Liver (tissue), 9 donors: ENCODE results near the gene CXCL1. TPM values are rescaled to one million over a fixed set of nuclear protein-coding genes. Genes with fewer than 3 reads are reported as not detected.

Source experiments
- DNase-seq: peaks from one replicate; pipeline ENCODE4 v3.0.0-alpha.2; 2017; ENCODE audit warnings: low spot score
- H3K27ac ChIP-seq, 2 donors: one replicate each; pipeline ENCODE4 v1.7.0; 2013; ENCODE audit warnings: inconsistent platforms in 2 of 2, low read length in 2 of 2, control low read depth in 1 of 2, low read depth in 1 of 2, mild to moderate bottlenecking in 1 of 2
- H3K27me3 ChIP-seq, 4 donors: one replicate each; pipeline versions ENCODE4 v1.6.1 to v1.7.0; 2013; ENCODE audit warnings: low read length in 3 of 4, inconsistent platforms in 1 of 4, mild to moderate bottlenecking in 1 of 4, moderate library complexity in 1 of 4; ENCODE audit not compliant: control insufficient read depth in 4 of 4, insufficient read depth in 4 of 4
- H3K36me3 ChIP-seq, 4 donors: one replicate each; pipeline versions ENCODE4 v1.6.1 to v1.7.0; 2013; ENCODE audit warnings: low read length in 3 of 4, mild to moderate bottlenecking in 3 of 4, low read depth in 1 of 4, moderate library complexity in 1 of 4; ENCODE audit not compliant: control insufficient read depth in 4 of 4, insufficient read depth in 3 of 4
- H3K4me1 ChIP-seq, 4 donors: one replicate each; pipeline versions ENCODE4 v1.6.1 to v1.7.0; 2013; ENCODE audit warnings: low read length in 3 of 4, mild to moderate bottlenecking in 3 of 4, moderate library complexity in 1 of 4; ENCODE audit not compliant: control insufficient read depth in 4 of 4, insufficient read depth in 4 of 4
- H3K4me3 ChIP-seq, 3 donors: one replicate each; pipeline versions ENCODE4 v1.6.1 to v1.7.0; 2013; ENCODE audit warnings: low read length in 3 of 3, control low read depth in 1 of 3, low read depth in 1 of 3, mild to moderate bottlenecking in 1 of 3
- H3K9ac ChIP-seq, 2 donors: one replicate each; pipeline ENCODE4 v1.7.0; 2013; ENCODE audit warnings: low read length in 2 of 2, mild to moderate bottlenecking in 2 of 2, moderate library complexity in 2 of 2, control low read depth in 1 of 2, low read depth in 1 of 2
- H3K9me3 ChIP-seq, 4 donors: one replicate each; pipeline versions ENCODE4 v1.6.1 to v1.7.0; 2013; ENCODE audit warnings: low read length in 3 of 4; ENCODE audit not compliant: control insufficient read depth in 4 of 4
- EGR1 ChIP-seq, 2 donors: IDR thresholded peaks; 2 replicates each; pipeline ENCODE4 v1.6.1; 2016 to 2018; ENCODE audit warnings: antibody characterized with exemption in 2 of 2, low read depth in 2 of 2
- FOXA1 ChIP-seq: IDR thresholded peaks from 2 replicates; pipeline ENCODE4 v1.6.1; 2016; ENCODE audit warnings: antibody characterized with exemption
- FOXA2 ChIP-seq: IDR thresholded peaks from 2 replicates; pipeline ENCODE4 v1.6.1; 2016; ENCODE audit warnings: antibody characterized with exemption
- GABPA ChIP-seq, 2 donors: IDR thresholded peaks in 1 of 2; conservative IDR thresholded peaks in 1 of 2; 2 replicates each; pipeline ENCODE4 v1.6.1; 2016; ENCODE audit warnings: antibody characterized with exemption in 2 of 2, mild to moderate bottlenecking in 1 of 2, moderate library complexity in 1 of 2
- HNF4A ChIP-seq, 2 donors: conservative IDR thresholded peaks; 2 replicates each; pipeline ENCODE4 v1.6.1; 2016; ENCODE audit warnings: antibody characterized with exemption in 2 of 2, mild to moderate bottlenecking in 2 of 2
- HNF4G ChIP-seq: IDR thresholded peaks from 2 replicates; pipeline ENCODE4 v1.6.1; 2016; ENCODE audit warnings: antibody characterized with exemption
- JUND ChIP-seq, 2 donors: IDR thresholded peaks; 2 replicates each; pipeline ENCODE4 v1.6.1; 2016; ENCODE audit warnings: antibody characterized with exemption in 2 of 2
- RAD21 ChIP-seq, 2 donors: IDR thresholded peaks; 2 replicates each; pipeline ENCODE4 v1.6.1; 2016; ENCODE audit warnings: antibody characterized with exemption in 2 of 2, mild to moderate bottlenecking in 2 of 2
- TAF1 ChIP-seq: conservative IDR thresholded peaks from 2 replicates; pipeline ENCODE4 v1.6.1; 2016; ENCODE audit warnings: antibody characterized with exemption, mild to moderate bottlenecking
- YY1 ChIP-seq: IDR thresholded peaks from 2 replicates; pipeline ENCODE4 v1.6.1; 2016; ENCODE audit warnings: antibody characterized with exemption, mild to moderate bottlenecking
- WGBS: extraction: QIAGEN DNeasy Blood & Tissue Kit; methylation state at CpG from one replicate; pipeline ENCODE4 v1.1.7; 2013; 5-methylcytosine and 5-hydroxymethylcytosine counted together
- polyA plus RNA-seq, 2 donors: library from polyadenylated mRNA; stranded (reverse) in 1 of 2; unstranded in 1 of 2; fragments of 200-250 nt in 1 of 2; fragments of >200 nt in 1 of 2; fragmentation: Nextera tagmentation in 1 of 2; extraction: Ambion mirVana in 1 of 2; gene quantifications; one replicate each; pipeline versions ENCODE4 v1.2.1 to v1.2.3, GENCODE V29; 2013 to 2015
- total RNA-seq, 2 donors: library from RNA; depleted of rRNA; stranded (reverse); fragments of >200 nt; gene quantifications; one replicate each; pipeline ENCODE4 v1.2.3, GENCODE V29; 2014
- TF ChIP-seq, protein P1 (sequence below): IDR thresholded peaks from 2 replicates; pipeline ENCODE4 v1.6.1; 2016; ENCODE audit warnings: antibody characterized with exemption, mild to moderate bottlenecking
- TF ChIP-seq, protein P2 (sequence below): IDR thresholded peaks from 2 replicates; pipeline ENCODE4 v1.6.1; 2016; ENCODE audit warnings: antibody characterized with exemption
- TF ChIP-seq, protein P3 (sequence below): fragments of 150-350 bp; IDR thresholded peaks from 2 replicates; pipeline ENCODE4 v1.5.1; 2017; ENCODE audit warnings: improper control_type of control experiment, low read depth, low read length; ENCODE audit not compliant: missing input control
- TF ChIP-seq, protein P4 (sequence below): IDR thresholded peaks from 2 replicates; pipeline ENCODE4 v1.6.1; 2016; ENCODE audit warnings: antibody characterized with exemption
- donor health status: healthy.
- donor health status: healthy.
- donor health status: healthy.
- donor health status: healthy.
- donor health status: healthy.

The CXCL1 gene
- total and polyA plus RNA-seq, 4 donors: 0.97 to 4.2 (median 2.8) TPM; not detected in 1

DNA sequence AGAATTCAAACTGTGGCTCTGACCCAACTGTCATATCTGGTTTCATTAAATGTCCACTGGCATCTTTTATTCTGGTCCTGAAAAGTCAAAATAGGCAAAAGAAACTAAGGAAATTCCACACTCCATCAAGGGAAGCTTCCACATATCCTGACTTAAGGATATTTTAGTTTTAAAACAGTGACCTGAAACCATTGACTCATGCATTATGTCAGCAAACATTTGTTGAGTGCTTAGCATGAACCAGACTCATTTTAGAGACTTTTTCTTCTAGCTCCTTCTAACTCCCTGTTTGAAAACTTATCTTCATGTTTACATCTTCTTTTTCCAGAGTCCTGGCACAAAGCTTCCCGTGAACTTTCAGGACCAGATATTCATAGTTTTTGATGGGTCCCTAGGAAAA lies 6.9 kb upstream of the CXCL1 start:
- Histone ChIP-seq H3K4me3 (no peak overlapping the region), H3K27ac (no peak overlapping the region), H3K9me3 (peaks cover 0 to 2% (median 0%) of the 10 kb centered on the region in 4 donors), H3K9ac (no peak overlapping the region), H3K4me1 (peaks cover 0 to 3% (median 0%) of the 10 kb centered on the region in 4 donors), H3K36me3 (no peaks in the 10 kb centered on the region), H3K27me3 (peaks cover 0 to 4% (median 0%) of the 10 kb centered on the region in 4 donors)
- DNase-seq: no peak
- TF ChIP-seq, protein P1, sequence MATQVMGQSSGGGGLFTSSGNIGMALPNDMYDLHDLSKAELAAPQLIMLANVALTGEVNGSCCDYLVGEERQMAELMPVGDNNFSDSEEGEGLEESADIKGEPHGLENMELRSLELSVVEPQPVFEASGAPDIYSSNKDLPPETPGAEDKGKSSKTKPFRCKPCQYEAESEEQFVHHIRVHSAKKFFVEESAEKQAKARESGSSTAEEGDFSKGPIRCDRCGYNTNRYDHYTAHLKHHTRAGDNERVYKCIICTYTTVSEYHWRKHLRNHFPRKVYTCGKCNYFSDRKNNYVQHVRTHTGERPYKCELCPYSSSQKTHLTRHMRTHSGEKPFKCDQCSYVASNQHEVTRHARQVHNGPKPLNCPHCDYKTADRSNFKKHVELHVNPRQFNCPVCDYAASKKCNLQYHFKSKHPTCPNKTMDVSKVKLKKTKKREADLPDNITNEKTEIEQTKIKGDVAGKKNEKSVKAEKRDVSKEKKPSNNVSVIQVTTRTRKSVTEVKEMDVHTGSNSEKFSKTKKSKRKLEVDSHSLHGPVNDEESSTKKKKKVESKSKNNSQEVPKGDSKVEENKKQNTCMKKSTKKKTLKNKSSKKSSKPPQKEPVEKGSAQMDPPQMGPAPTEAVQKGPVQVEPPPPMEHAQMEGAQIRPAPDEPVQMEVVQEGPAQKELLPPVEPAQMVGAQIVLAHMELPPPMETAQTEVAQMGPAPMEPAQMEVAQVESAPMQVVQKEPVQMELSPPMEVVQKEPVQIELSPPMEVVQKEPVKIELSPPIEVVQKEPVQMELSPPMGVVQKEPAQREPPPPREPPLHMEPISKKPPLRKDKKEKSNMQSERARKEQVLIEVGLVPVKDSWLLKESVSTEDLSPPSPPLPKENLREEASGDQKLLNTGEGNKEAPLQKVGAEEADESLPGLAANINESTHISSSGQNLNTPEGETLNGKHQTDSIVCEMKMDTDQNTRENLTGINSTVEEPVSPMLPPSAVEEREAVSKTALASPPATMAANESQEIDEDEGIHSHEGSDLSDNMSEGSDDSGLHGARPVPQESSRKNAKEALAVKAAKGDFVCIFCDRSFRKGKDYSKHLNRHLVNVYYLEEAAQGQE: no peak
- TF ChIP-seq JUND (IDR thresholded peaks at IDR 0.05) (no peak), EGR1 (IDR thresholded peaks at IDR 0.05; ENCODE audit: low read depth in 2 of 2) (no peak), FOXA2 (no peak), YY1 (no peak), HNF4A (conservative IDR thresholded peaks at IDR 0.05) (no peak), HNF4G (no peak)
- TF ChIP-seq, protein P2, sequence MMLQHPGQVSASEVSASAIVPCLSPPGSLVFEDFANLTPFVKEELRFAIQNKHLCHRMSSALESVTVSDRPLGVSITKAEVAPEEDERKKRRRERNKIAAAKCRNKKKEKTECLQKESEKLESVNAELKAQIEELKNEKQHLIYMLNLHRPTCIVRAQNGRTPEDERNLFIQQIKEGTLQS: no peak
- 86% methylated on average over 1 of the region's 1 CpG for WGBS

DNA sequence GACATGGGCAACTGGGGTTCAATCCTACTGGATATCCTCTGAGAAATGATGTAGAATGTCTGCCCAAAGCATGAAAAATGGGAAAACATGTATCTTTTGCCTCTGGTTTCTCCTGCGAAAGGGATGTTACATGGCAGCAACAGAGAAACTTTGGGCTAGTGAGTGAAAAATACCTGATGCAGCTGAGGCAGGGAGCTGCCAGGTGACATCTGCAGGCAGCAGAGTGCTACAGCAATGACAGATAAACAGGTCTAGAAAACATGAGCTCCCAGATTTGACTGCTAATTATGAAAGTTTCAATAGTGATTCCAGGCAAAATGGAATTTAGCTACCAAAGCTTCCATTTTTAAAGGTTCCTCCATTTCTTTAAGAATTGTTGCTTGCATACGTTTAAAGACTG lies 4.8 kb upstream of the CXCL1 start:
- H3K9me3 ChIP-seq: no peaks in the 10 kb centered on the region
- no peak for DNase-seq
- WGBS: 53% methylated on average over 2 of the region's 2 CpGs
- H3K27me3 ChIP-seq: peaks cover 0 to 4% (median 0%) of the 10 kb centered on the region in 4 donors
- peaks cover 0 to 10% (median under 1%) of the 10 kb centered on the region in 4 donors for H3K4me1 ChIP-seq
- H3K36me3 ChIP-seq: no peaks in the 10 kb centered on the region
- H3K4me3 ChIP-seq: no peak overlapping the region
- H3K9ac ChIP-seq: no peak overlapping the region
- TF ChIP-seq JUND (IDR thresholded peaks at IDR 0.05) (no peak), RAD21 (IDR thresholded peaks at IDR 0.05) (peak; percentile 80 to 82)
- TF ChIP-seq, protein P3, sequence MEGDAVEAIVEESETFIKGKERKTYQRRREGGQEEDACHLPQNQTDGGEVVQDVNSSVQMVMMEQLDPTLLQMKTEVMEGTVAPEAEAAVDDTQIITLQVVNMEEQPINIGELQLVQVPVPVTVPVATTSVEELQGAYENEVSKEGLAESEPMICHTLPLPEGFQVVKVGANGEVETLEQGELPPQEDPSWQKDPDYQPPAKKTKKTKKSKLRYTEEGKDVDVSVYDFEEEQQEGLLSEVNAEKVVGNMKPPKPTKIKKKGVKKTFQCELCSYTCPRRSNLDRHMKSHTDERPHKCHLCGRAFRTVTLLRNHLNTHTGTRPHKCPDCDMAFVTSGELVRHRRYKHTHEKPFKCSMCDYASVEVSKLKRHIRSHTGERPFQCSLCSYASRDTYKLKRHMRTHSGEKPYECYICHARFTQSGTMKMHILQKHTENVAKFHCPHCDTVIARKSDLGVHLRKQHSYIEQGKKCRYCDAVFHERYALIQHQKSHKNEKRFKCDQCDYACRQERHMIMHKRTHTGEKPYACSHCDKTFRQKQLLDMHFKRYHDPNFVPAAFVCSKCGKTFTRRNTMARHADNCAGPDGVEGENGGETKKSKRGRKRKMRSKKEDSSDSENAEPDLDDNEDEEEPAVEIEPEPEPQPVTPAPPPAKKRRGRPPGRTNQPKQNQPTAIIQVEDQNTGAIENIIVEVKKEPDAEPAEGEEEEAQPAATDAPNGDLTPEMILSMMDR: peak; percentile 66
- no peak overlapping the region for H3K27ac ChIP-seq

DNA sequence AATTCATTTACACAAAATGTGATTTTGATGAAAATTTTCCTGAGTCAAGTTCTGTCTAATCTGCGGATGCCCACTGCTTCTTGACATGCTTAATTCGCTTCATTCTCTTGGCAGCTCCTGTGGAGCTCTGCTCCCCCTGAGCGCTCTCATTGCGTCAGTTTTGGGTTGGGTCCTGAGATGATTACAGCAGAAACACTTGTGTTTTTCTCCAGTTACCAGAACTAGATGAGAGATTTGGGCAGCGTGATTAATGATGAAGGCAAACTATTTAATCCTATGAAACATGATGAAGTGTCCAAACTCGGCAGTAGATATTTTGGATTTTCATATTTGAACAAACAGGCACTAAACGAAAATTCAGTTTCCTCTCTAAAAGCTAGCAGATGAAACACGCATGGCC lies 4.2 kb upstream of the CXCL1 start:
- no peaks in the 10 kb centered on the region for H3K9me3 ChIP-seq
- H3K4me3 ChIP-seq: no peak overlapping the region
- no peak for TF ChIP-seq TAF1
- TF ChIP-seq HNF4A (conservative IDR thresholded peaks at IDR 0.05): no peak
- TF ChIP-seq FOXA1: no peak
- TF ChIP-seq, protein P1: no peak
- no peak for TF ChIP-seq GABPA (IDR thresholded peaks at IDR 0.05 in 1 of 2, conservative IDR thresholded peaks at IDR 0.05 in 1 of 2)
- TF ChIP-seq, protein P4, sequence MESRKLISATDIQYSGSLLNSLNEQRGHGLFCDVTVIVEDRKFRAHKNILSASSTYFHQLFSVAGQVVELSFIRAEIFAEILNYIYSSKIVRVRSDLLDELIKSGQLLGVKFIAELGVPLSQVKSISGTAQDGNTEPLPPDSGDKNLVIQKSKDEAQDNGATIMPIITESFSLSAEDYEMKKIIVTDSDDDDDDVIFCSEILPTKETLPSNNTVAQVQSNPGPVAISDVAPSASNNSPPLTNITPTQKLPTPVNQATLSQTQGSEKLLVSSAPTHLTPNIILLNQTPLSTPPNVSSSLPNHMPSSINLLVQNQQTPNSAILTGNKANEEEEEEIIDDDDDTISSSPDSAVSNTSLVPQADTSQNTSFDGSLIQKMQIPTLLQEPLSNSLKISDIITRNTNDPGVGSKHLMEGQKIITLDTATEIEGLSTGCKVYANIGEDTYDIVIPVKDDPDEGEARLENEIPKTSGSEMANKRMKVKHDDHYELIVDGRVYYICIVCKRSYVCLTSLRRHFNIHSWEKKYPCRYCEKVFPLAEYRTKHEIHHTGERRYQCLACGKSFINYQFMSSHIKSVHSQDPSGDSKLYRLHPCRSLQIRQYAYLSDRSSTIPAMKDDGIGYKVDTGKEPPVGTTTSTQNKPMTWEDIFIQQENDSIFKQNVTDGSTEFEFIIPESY: no peak
- no peaks in the 10 kb centered on the region for H3K36me3 ChIP-seq
- peaks cover 0 to 13% (median 4%) of the 10 kb centered on the region in 4 donors for H3K4me1 ChIP-seq
- H3K27me3 ChIP-seq: peaks cover 0 to 4% (median 0%) of the 10 kb centered on the region in 4 donors
- WGBS: 82% methylated on average over 8 of the region's 8 CpGs
- DNase-seq: no peak
- H3K27ac ChIP-seq: no peak overlapping the region
- no peak overlapping the region for H3K9ac ChIP-seq
